Measurements from ENCODE around the gene ESCO1.

The ESCO1 gene

GRCh38 chr18:21509062-21509461 lies 91.4 kb downstream of the ESCO1 start:
- TF ChIP-seq CTCF (conservative IDR thresholded peaks at IDR 0.05; ENCODE audit: control insufficient read depth, insufficient read depth, low read depth, low read length), result no peak
- no peak for DNase-seq (ENCODE audit: low read depth)
- H3K4me3 ChIP-seq (ENCODE audit: control insufficient read depth, low read depth, low read length), result no peak overlapping the region

- no peak for TF ChIP-seq CTCF (conservative IDR thresholded peaks at IDR 0.05; ENCODE audit: control insufficient read depth, insufficient read depth, low read depth, low read length)
- no peak for DNase-seq (ENCODE audit: low read depth)
- no peak overlapping the region for H3K4me3 ChIP-seq (ENCODE audit: control insufficient read depth, low read depth, low read length)
Observed at GRCh38 chr18:21507913-21508701, 92.4 kb downstream of the ESCO1 start.

GRCh38 chr18:21502661-21503060 lies 97.8 kb downstream of the ESCO1 start:
- no peak overlapping the region for H3K4me3 ChIP-seq (ENCODE audit: control insufficient read depth, low read depth, low read length)
- no peak for DNase-seq (ENCODE audit: low read depth)
- TF ChIP-seq CTCF (conservative IDR thresholded peaks at IDR 0.05; ENCODE audit: control insufficient read depth, insufficient read depth, low read depth, low read length), result no peak

GRCh38 chr18:21499997-21500396 lies 100.5 kb downstream of the ESCO1 start:
- H3K4me3 ChIP-seq (ENCODE audit: control insufficient read depth, low read depth, low read length), result no peak overlapping the region
- DNase-seq (ENCODE audit: low read depth), result no peak
- TF ChIP-seq CTCF (conservative IDR thresholded peaks at IDR 0.05; ENCODE audit: control insufficient read depth, insufficient read depth, low read depth, low read length), result no peak

GRCh38 chr18:21496277-21496835 lies 104.1 kb downstream of the ESCO1 start:
- DNase-seq (ENCODE audit: low read depth), result no peak
- no peak overlapping the region for H3K4me3 ChIP-seq (ENCODE audit: control insufficient read depth, low read depth, low read length)
- no peak for TF ChIP-seq CTCF (conservative IDR thresholded peaks at IDR 0.05; ENCODE audit: control insufficient read depth, insufficient read depth, low read depth, low read length)

- no peak overlapping the region for H3K4me3 ChIP-seq (ENCODE audit: control insufficient read depth, low read depth, low read length)
- TF ChIP-seq CTCF (conservative IDR thresholded peaks at IDR 0.05; ENCODE audit: control insufficient read depth, insufficient read depth, low read depth, low read length), result no peak
- no peak for DNase-seq (ENCODE audit: low read depth)
Observed at GRCh38 chr18:21490748-21491147, 109.8 kb downstream of the ESCO1 start.

All from fibroblast of mammary gland (primary cell).